Measurements from ENCODE around the gene SIMC1. TPM values are rescaled to one million over a fixed set of nuclear protein-coding genes. Genes with fewer than 3 reads are reported as not detected.

Gene SIMC1
- total RNA-seq, 1 experiment from 2014 or later: 17.7 TPM

- Histone ChIP-seq H3K23ac (ENCODE audit: insufficient read length, low read depth, low read length) (no peak overlapping the region), H3K27me3 (ENCODE audit: insufficient read depth, low read length) (no peaks in the 10 kb centered on the region), H2BK15ac (ENCODE audit: low read depth, low read length) (no peak overlapping the region), H3K9ac (ENCODE audit: extremely low read depth, insufficient read length, low read length) (no peak overlapping the region), H3K23me2 (ENCODE audit: insufficient read length, low read depth, low read length, poor library complexity, severe bottlenecking) (peaks cover 7% of the 10 kb centered on the region), H2BK120ac (ENCODE audit: low read depth, low read length, poor library complexity, severe bottlenecking) (no peak overlapping the region), H3K18ac (ENCODE audit: insufficient read length, low read depth, low read length) (no peak overlapping the region), H3K4me2 (ENCODE audit: insufficient read depth, insufficient read length, low read length) (no peak overlapping the region), H4K20me1 (ENCODE audit: control insufficient read depth, insufficient read depth, insufficient read length) (no peaks in the 10 kb centered on the region), H4K8ac (replicated peaks; ENCODE audit: insufficient read length, low read depth, low read length) (no peak overlapping the region), H3K9me3 (ENCODE audit: control insufficient read depth, low read depth, low read length) (no peaks in the 10 kb centered on the region), H2AK5ac (ENCODE audit: insufficient read length, low read length) (no peak overlapping the region), H2BK5ac (ENCODE audit: insufficient read length, low read length) (no peak overlapping the region), H4K91ac (ENCODE audit: insufficient read length, low read depth, low read length) (no peak overlapping the region), H3K27ac (ENCODE audit: insufficient read length, low read depth, low read length) (no peak overlapping the region), H3K79me2 (ENCODE audit: insufficient read depth, low read length) (peaks cover 6% of the 10 kb centered on the region; the same call in 1 of the 2 replicates), H3K56ac (ENCODE audit: insufficient read length, low read depth, low read length) (no peak overlapping the region), H3K4ac (ENCODE audit: low read depth, low read length) (no peak overlapping the region), H2AFZ (ENCODE audit: low read length) (no peak overlapping the region), H2BK12ac (ENCODE audit: insufficient read length, low read depth, low read length) (no peak overlapping the region), H3K4me1 (ENCODE audit: insufficient read depth, low read length) (no peaks in the 10 kb centered on the region), H2BK20ac (ENCODE audit: low read depth, low read length, poor library complexity, severe bottlenecking) (no peak overlapping the region), H3T11ph (ENCODE audit: low read length) (no peak overlapping the region), H3K14ac (ENCODE audit: insufficient read depth, low read length) (no peak overlapping the region), H3K79me1 (ENCODE audit: insufficient read depth, low read depth, low read length, poor library complexity, severe bottlenecking) (no peaks in the 10 kb centered on the region), H4K5ac (ENCODE audit: insufficient read length, low read depth, low read length) (no peak overlapping the region)
- H3K27ac Mint-ChIP-seq: no peak overlapping the region
- TF ChIP-seq CTCF (conservative IDR thresholded peaks at IDR 0.05): no peak
- H3K9me3 Mint-ChIP-seq: peaks cover 0 to 3% of the 10 kb centered on the region in 2 experiments; a peak in 1 of 5 replicates
- DNase-seq: no peak
- no peak overlapping the region; a peak in 1 of 5 replicates for H3K4me3 Mint-ChIP-seq
- peaks cover 4 to 17% (median 7%) of the 10 kb centered on the region in 3 experiments; a peak in 6 of 7 replicates for H3K36me3 Mint-ChIP-seq (ENCODE audit: insufficient read depth in 1 of 3, low read depth in 3 of 3)
- H3K27me3 Mint-ChIP-seq (ENCODE audit: low read depth): no peaks in the 10 kb centered on the region
- no CpG with 5 or more reads among the region's 4 CpGs for WGBS (ENCODE audit: extremely low coverage, insufficient read length, low lambda C conversion rate)
- peaks cover 6 to 7% of the 10 kb centered on the region in 2 experiments for H3K4me1 Mint-ChIP-seq
These were observed 153.8 kb downstream of the SIMC1 start for GRCh38 chr5:176391999-176392398.
